ENCODE measurements around the gene PARK7. TPM values are rescaled to one million over a fixed set of nuclear protein-coding genes. Genes with fewer than 3 reads are reported as not detected.
A peak's percentile ranks its signal among the peaks of the same experiment; 100 is the strongest.

Gene PARK7
- total and polyA plus RNA-seq, 12 donors = 266 to 697 (median 398) TPM

GRCh38 chr1:8023287-8023994 is 61.9 kb downstream of the PARK7 start:
- Histone ChIP-seq H3K27me3 (no peaks in the 10 kb centered on the region), H3K4me1 (replicated peaks in 1 of 2) (peaks cover 31 to 66% of the 10 kb centered on the region in 2 donors), H3K9me3 (replicated peaks in 1 of 3) (no peaks in the 10 kb centered on the region), H3K36me3 (replicated peaks in 1 of 2) (no peaks in the 10 kb centered on the region), H3K27ac (peak overlapping the region in 2 of 5 donors; percentile 8 to 32), H3K4me3 (peak overlapping the region in 1 of 4 donors; percentile 97)
- TF ChIP-seq CTCF (IDR thresholded peaks at IDR 0.05) (no peak), POLR2A (IDR thresholded peaks at IDR 0.05) (no peak)
- intact Hi-C loops (cut with DNase I) = loop anchor here in 1 of 2 donors (10.0 kb wide), 1 partner anchor 291 kb away; the partner anchor contains the start of gene SLC45A1
- WGBS, 4 donors = 88 to 91% (median 90%) methylated on average over 10 of the region's 10 CpGs
- DNase-seq = no peak

GRCh38 chr1:8023995-8024313 is 62.4 kb downstream of the PARK7 start:
- H3K4me3 ChIP-seq = peak overlapping the region in 1 of 4 donors; percentile 97
- H3K36me3 ChIP-seq (replicated peaks in 1 of 2) = no peaks in the 10 kb centered on the region
- no peak for TF ChIP-seq POLR2A (IDR thresholded peaks at IDR 0.05)
- TF ChIP-seq CTCF (IDR thresholded peaks at IDR 0.05) = no peak
- WGBS, 4 donors = 0 to 85% (median 50%) methylated on average over 1 of the region's 1 CpG
- H3K4me1 ChIP-seq (replicated peaks in 1 of 2) = peaks cover 31 to 61% of the 10 kb centered on the region in 2 donors
- intact Hi-C loops (cut with DNase I) = loop anchor here in 1 of 2 donors (10.0 kb wide), 1 partner anchor 291 kb away; the partner anchor contains the start of gene SLC45A1
- no peaks in the 10 kb centered on the region for H3K27me3 ChIP-seq
- H3K27ac ChIP-seq = peak overlapping the region in 2 of 5 donors; percentile 8 to 32
- H3K9me3 ChIP-seq (replicated peaks in 1 of 3) = no peaks in the 10 kb centered on the region
- no peak for DNase-seq

GRCh38 chr1:8024329-8024728 is 62.8 kb downstream of the PARK7 start:
- DNase-seq = no peak
- no peaks in the 10 kb centered on the region for H3K36me3 ChIP-seq (replicated peaks in 1 of 2)
- H3K4me1 ChIP-seq (replicated peaks in 1 of 2) = peaks cover 31 to 61% of the 10 kb centered on the region in 2 donors
- H3K27ac ChIP-seq = no peak overlapping the region
- intact Hi-C loops (cut with DNase I) = loop anchor here in 1 of 2 donors (10.0 kb wide), 1 partner anchor 290 kb away; the partner anchor contains the start of gene SLC45A1
- H3K9me3 ChIP-seq (replicated peaks in 1 of 3) = no peaks in the 10 kb centered on the region
- H3K4me3 ChIP-seq = peak overlapping the region in 1 of 4 donors; percentile 97
- H3K27me3 ChIP-seq = no peaks in the 10 kb centered on the region
- no peak for TF ChIP-seq POLR2A (IDR thresholded peaks at IDR 0.05)
- TF ChIP-seq CTCF (IDR thresholded peaks at IDR 0.05) = no peak
- WGBS, 4 donors = 82 to 92% (median 90%) methylated on average over 3 of the region's 3 CpGs

- intact Hi-C loops (cut with DNase I) = loop anchor here (5.0 to 10.0 kb wide), 2 partner anchors 290 to 292 kb away; partner anchors contain the start of gene SLC45A1 (in 2 of the 2)
- 2 to 6% (median 4%) methylated on average over 17 to 19 of the region's 19 CpGs for WGBS, 4 donors
- H3K4me1 ChIP-seq (replicated peaks in 1 of 2) = peaks cover 25 to 56% of the 10 kb centered on the region in 2 donors
- no peaks in the 10 kb centered on the region for H3K36me3 ChIP-seq (replicated peaks in 1 of 2)
- peak in 2 of 7 donors; percentile 21 to 41 for DNase-seq
- no peaks in the 10 kb centered on the region for H3K9me3 ChIP-seq (replicated peaks in 1 of 3)
- TF ChIP-seq POLR2A (IDR thresholded peaks at IDR 0.05) = no peak
- no peaks in the 10 kb centered on the region for H3K27me3 ChIP-seq
- H3K4me3 ChIP-seq = peak overlapping the region; percentile 31 to 97 (median 56)
- peak overlapping the region in 4 of 5 donors; percentile 82 to 95 (median 85) for H3K27ac ChIP-seq
Observed at GRCh38 chr1:8025061-8025670, 63.7 kb downstream of the PARK7 start.

Measured in adrenal gland (tissue), 12 donors.